Stimulated activated CD4-positive, alpha-beta T cell treated with anti-CD3 and anti-CD28 coated beads, Interleukin-2, amount 100 ng/mL, for 4 hours (primary cell): ENCODE data around the gene HTD2.

Experiments
- DNase-seq: peaks from one replicate; pipeline ENCODE4 v3.0.0-alpha.2; 2020; ENCODE audit warnings: low read depth

HTD2 gene

GRCh38 chr3:58292866-58293265, 13.5 kb upstream of the HTD2 start:
- no peak for DNase-seq

GRCh38 chr3:58293516-58293915, 12.8 kb upstream of the HTD2 start:
- DNase-seq = no peak

- DNase-seq = no peak
These were observed 10.1 kb upstream of the HTD2 start for GRCh38 chr3:58296269-58296668.

GRCh38 chr3:58296843-58297242, 9.5 kb upstream of the HTD2 start:
- no peak for DNase-seq

- DNase-seq = no peak
These were observed 8.1 kb upstream of the HTD2 start for GRCh38 chr3:58298190-58298589.

GRCh38 chr3:58299075-58299474, 7.2 kb upstream of the HTD2 start:
- no peak for DNase-seq

- DNase-seq = no peak
These were observed 6.3 kb upstream of the HTD2 start for GRCh38 chr3:58299839-58300516.

GRCh38 chr3:58307639-58308215, 1.4 kb downstream of the HTD2 start:
- DNase-seq = no peak

- no peak for DNase-seq
These were observed 2.4 kb downstream of the HTD2 start for GRCh38 chr3:58308728-58309127.

GRCh38 chr3:58317811-58318210, 11.5 kb downstream of the HTD2 start:
- no peak for DNase-seq

GRCh38 chr3:58321791-58322190, 15.5 kb downstream of the HTD2 start:
- DNase-seq = no peak

- no peak for DNase-seq
These were observed 16.5 kb downstream of the HTD2 start for GRCh38 chr3:58322793-58323192.

- DNase-seq = no peak
These were observed 17.4 kb downstream of the HTD2 start for GRCh38 chr3:58323529-58324390.

GRCh38 chr3:58324391-58325390, 18.4 kb downstream of the HTD2 start:
- DNase-seq = no peak

- DNase-seq = no peak
These were observed 19.2 kb downstream of the HTD2 start for GRCh38 chr3:58325525-58325992.

- no peak for DNase-seq
These were observed 20.1 kb downstream of the HTD2 start for GRCh38 chr3:58326267-58326900.

GRCh38 chr3:58329150-58329921, 23.0 kb downstream of the HTD2 start:
- DNase-seq = no peak

- DNase-seq = no peak
These were observed 23.6 kb downstream of the HTD2 start for GRCh38 chr3:58329922-58330413.

GRCh38 chr3:58331593-58332152, 25.4 kb downstream of the HTD2 start:
- no peak for DNase-seq
